ENCODE results near the gene RALGDS. TPM values are rescaled to one million over a fixed set of nuclear protein-coding genes. Genes with fewer than 3 reads are reported as not detected.

Gene RALGDS
- total and polyA plus RNA-seq, 2 donors (not counting 1 experiment from before 2014, with no cell fraction given): 62.4 to 88.0 TPM

- peak overlapping the region; percentile 100 for H3K27ac Mint-ChIP-seq
- intact Hi-C loops (cut with micrococcal nuclease): loop anchor here (1.0 kb wide), 2 partner anchors 10 to 13 kb away; partner anchors contain the start of gene RALGDS
- Histone ChIP-seq H3K4me1 (ENCODE audit: control insufficient read depth in 2 of 2, insufficient read depth in 2 of 2, low read length in 2 of 2) (peaks cover 28 to 55% of the 10 kb centered on the region in 2 donors), H3K4me3 (ENCODE audit: control extremely low read depth in 1 of 5, extremely low read depth in 1 of 5, insufficient read depth in 1 of 5, low read depth in 2 of 5, low read length in 4 of 5) (no peak overlapping the region), H3K27ac (ENCODE audit: low read length in 2 of 2) (peak overlapping the region; percentile 92 to 95), H3K36me3 (replicated peaks in 1 of 2; ENCODE audit: control extremely low read depth in 1 of 2, control insufficient read depth in 1 of 2, extremely low read depth in 1 of 2, insufficient read depth in 2 of 2, low read length in 1 of 2) (peaks cover 0 to 3% of the 10 kb centered on the region in 2 experiments), H4K20me1 (ENCODE audit: control insufficient read depth, insufficient read depth, low read length, poor library complexity, severe bottlenecking) (no peaks in the 10 kb centered on the region), H3K4me2 (replicated peaks; ENCODE audit: low read depth, low read length, poor library complexity, severe bottlenecking) (peak overlapping the region; percentile 57), H2AFZ (ENCODE audit: insufficient read depth, low read depth, low read length, poor library complexity, severe bottlenecking) (no peak overlapping the region), H3K27me3 (replicated peaks in 1 of 4; ENCODE audit: control extremely low read depth in 1 of 4, control insufficient read depth in 3 of 4, insufficient read depth in 4 of 4, low read length in 3 of 4) (no peaks in the 10 kb centered on the region), H3K9ac (ENCODE audit: low read length) (peak overlapping the region; percentile 47), H3K79me2 (ENCODE audit: control insufficient read depth, insufficient read depth, low read length) (peaks cover 56% of the 10 kb centered on the region), H3K9me3 (ENCODE audit: control extremely low read depth in 1 of 3, control insufficient read depth in 2 of 3, insufficient read depth in 1 of 3, low read length in 2 of 3) (no peaks in the 10 kb centered on the region)
- H3K27me3 Mint-ChIP-seq: no peaks in the 10 kb centered on the region
- peaks cover 54% of the 10 kb centered on the region for H3K4me1 Mint-ChIP-seq
- H3K4me3 Mint-ChIP-seq: peak overlapping the region; percentile 80
- CTCF ChIA-PET: interaction anchor here (1.0 to 6.9 kb wide), 7 partner anchors 10 to 55 kb away, joined by 3 to 87 read pairs (median 9); no protein-coding TSS in a partner anchor
- POLR2A ChIA-PET: interaction anchor here (1.0 to 1.9 kb wide), 8 partner anchors 10 to 25 kb away, joined by 3 to 22 read pairs (median 8); partner anchors contain the start of gene RALGDS
- H3K9me3 Mint-ChIP-seq (ENCODE audit: insufficient read depth): no peaks in the 10 kb centered on the region
- ATAC-seq (ENCODE audit: low read depth) (peak; percentile 82), DNase-seq (peak; percentile 87)
- TF ChIP-seq EZH2 (IDR thresholded peaks at IDR 0.05; ENCODE audit: borderline replicate concordance, insufficient read depth, low read depth, low read length, poor library complexity, severe bottlenecking) (no peak), CTCF (IDR thresholded peaks at IDR 0.05) (no peak)
- 55% methylated on average over 21 of the region's 21 CpGs for WGBS (ENCODE audit: insufficient coverage)
These were observed 12.8 kb upstream of the RALGDS start for GRCh38 chr9:133133681-133134387.

GRCh38 chr9:133132174-133132573, 11.1 kb upstream of the RALGDS start:
- H3K27ac ChIP-seq (ENCODE audit: low read length in 2 of 2): peak overlapping the region; percentile 71 to 95
- no peak overlapping the region for H3K9ac ChIP-seq (ENCODE audit: low read length)
- 93% methylated on average over 12 of the region's 16 CpGs for WGBS (ENCODE audit: insufficient coverage)
- peaks cover 28 to 58% of the 10 kb centered on the region in 2 donors for H3K4me1 ChIP-seq (ENCODE audit: control insufficient read depth in 2 of 2, insufficient read depth in 2 of 2, low read length in 2 of 2)
- no peaks in the 10 kb centered on the region for H3K27me3 ChIP-seq (replicated peaks in 1 of 4; ENCODE audit: control extremely low read depth in 1 of 4, control insufficient read depth in 3 of 4, insufficient read depth in 4 of 4, low read length in 3 of 4)
- Mint-ChIP-seq H3K9me3 (ENCODE audit: insufficient read depth) (no peaks in the 10 kb centered on the region), H3K27ac (peak overlapping the region; percentile 100), H3K27me3 (no peaks in the 10 kb centered on the region), H3K4me3 (peak overlapping the region; percentile 59), H3K4me1 (peaks cover 62% of the 10 kb centered on the region)
- POLR2A ChIA-PET: interaction anchor here (0.6 to 1.8 kb wide), 2 partner anchors 15 to 111 kb away, joined by 3 to 7 read pairs; no protein-coding TSS in a partner anchor
- no peaks in the 10 kb centered on the region for H4K20me1 ChIP-seq (ENCODE audit: control insufficient read depth, insufficient read depth, low read length, poor library complexity, severe bottlenecking)
- H2AFZ ChIP-seq (ENCODE audit: insufficient read depth, low read depth, low read length, poor library complexity, severe bottlenecking): no peak overlapping the region
- H3K4me2 ChIP-seq (replicated peaks; ENCODE audit: low read depth, low read length, poor library complexity, severe bottlenecking): no peak overlapping the region
- no peak for DNase-seq
- TF ChIP-seq CTCF (IDR thresholded peaks at IDR 0.05): no peak
- TF ChIP-seq EZH2 (IDR thresholded peaks at IDR 0.05; ENCODE audit: borderline replicate concordance, insufficient read depth, low read depth, low read length, poor library complexity, severe bottlenecking): no peak
- intact Hi-C loops (cut with micrococcal nuclease): no loop called here
- H3K79me2 ChIP-seq (ENCODE audit: control insufficient read depth, insufficient read depth, low read length): peaks cover 66% of the 10 kb centered on the region
- H3K9me3 ChIP-seq (ENCODE audit: control extremely low read depth in 1 of 3, control insufficient read depth in 2 of 3, insufficient read depth in 1 of 3, low read length in 2 of 3): no peaks in the 10 kb centered on the region
- CTCF ChIA-PET: interaction anchor here (1.2 to 6.9 kb wide), 5 partner anchors 11 to 30 kb away, joined by 3 to 87 read pairs (median 11); no protein-coding TSS in a partner anchor
- ATAC-seq (ENCODE audit: low read depth): no peak
- no peak overlapping the region for H3K4me3 ChIP-seq (ENCODE audit: control extremely low read depth in 1 of 5, extremely low read depth in 1 of 5, insufficient read depth in 1 of 5, low read depth in 2 of 5, low read length in 4 of 5)
- H3K36me3 ChIP-seq (replicated peaks in 1 of 2; ENCODE audit: control extremely low read depth in 1 of 2, control insufficient read depth in 1 of 2, extremely low read depth in 1 of 2, insufficient read depth in 2 of 2, low read length in 1 of 2): peaks cover 0 to 8% of the 10 kb centered on the region in 2 experiments
